Neuronal stem cell (in vitro differentiated cells): ENCODE measurements around the gene SCO2. TPM values are rescaled to one million over a fixed set of nuclear protein-coding genes. Genes with fewer than 3 reads are reported as not detected.

Experiments
- DNase-seq: peaks from one replicate; pipeline ENCODE4 v3.0.0-alpha.2; 2013; ENCODE audit warnings: low spot score
- H2AFZ ChIP-seq: one replicate; pipeline ENCODE4 v1.6.1; 2013; ENCODE audit warnings: mild to moderate bottlenecking, low read length, inconsistent platforms
- H2AK5ac ChIP-seq: 2 replicates; pipeline ENCODE4 v1.6.1; 2013; ENCODE audit warnings: low read depth, mild to moderate bottlenecking, inconsistent platforms, low read length, moderate library complexity, mixed read lengths
- H2BK120ac ChIP-seq: 2 replicates; pipeline ENCODE4 v1.6.1; 2013; ENCODE audit warnings: low read depth, mild to moderate bottlenecking, inconsistent platforms, low read length, moderate library complexity, mixed read lengths
- H2BK12ac ChIP-seq: one replicate; pipeline ENCODE4 v1.6.1; 2013; ENCODE audit warnings: low read length, inconsistent platforms
- H2BK15ac ChIP-seq: 2 replicates; pipeline ENCODE4 v1.6.1; 2013; ENCODE audit warnings: mild to moderate bottlenecking, low read length, inconsistent platforms, mixed read lengths
- H2BK5ac ChIP-seq: one replicate; pipeline ENCODE4 v1.6.1; 2013; ENCODE audit warnings: inconsistent platforms, mild to moderate bottlenecking, low read length, moderate library complexity
- H3K14ac ChIP-seq: one replicate; pipeline ENCODE4 v1.6.1; 2013; ENCODE audit warnings: low read length, inconsistent platforms
- H3K18ac ChIP-seq: 2 replicates; pipeline ENCODE4 v1.6.1; 2013; ENCODE audit warnings: low read length, inconsistent platforms
- H3K23ac ChIP-seq: 2 replicates; pipeline ENCODE4 v1.6.1; 2013; ENCODE audit warnings: low read depth, mild to moderate bottlenecking, mixed read lengths, low read length, inconsistent platforms; ENCODE audit not compliant: poor library complexity
- H3K27ac ChIP-seq: replicated peaks from 3 replicates; pipeline ENCODE4 v1.5.1; 2013; ENCODE audit warnings: low read length, inconsistent platforms
- H3K27me3 ChIP-seq, 3 experiments: 2 replicates each; pipeline ENCODE4 v1.6.1; 2013; ENCODE audit warnings: low read length in 3 of 3, mild to moderate bottlenecking in 2 of 3, inconsistent platforms in 1 of 3, low read depth in 1 of 3, mixed read lengths in 1 of 3, moderate library complexity in 1 of 3; ENCODE audit not compliant: control insufficient read depth in 3 of 3, insufficient read depth in 3 of 3
- H3K36me3 ChIP-seq, 2 donors: replicated peaks in 1 of 2; 2 replicates each; pipeline ENCODE4 v1.6.1; 2013; ENCODE audit warnings: low read length in 2 of 2; ENCODE audit not compliant: control insufficient read depth in 2 of 2, insufficient read depth in 2 of 2
- H3K4ac ChIP-seq: 2 replicates; pipeline ENCODE4 v1.6.1; 2013; ENCODE audit warnings: inconsistent platforms, mild to moderate bottlenecking, low read length, moderate library complexity
- H3K4me1 ChIP-seq, 2 donors: 1 replicate in 1 of 2; 2 replicates in 1 of 2; pipeline ENCODE4 v1.6.1; 2013; ENCODE audit warnings: low read length in 2 of 2, low read depth in 1 of 2; ENCODE audit not compliant: control insufficient read depth in 2 of 2, insufficient read depth in 1 of 2
- H3K4me2 ChIP-seq: one replicate; pipeline ENCODE4 v1.6.1; 2013; ENCODE audit warnings: mild to moderate bottlenecking, low read length, inconsistent platforms; ENCODE audit not compliant: insufficient read depth, poor library complexity, severe bottlenecking
- H3K4me3 ChIP-seq, 2 donors: 2 replicates each; pipeline ENCODE4 v1.5.1; 2013; ENCODE audit warnings: low read length in 2 of 2, mild to moderate bottlenecking in 2 of 2, inconsistent platforms in 1 of 2, moderate library complexity in 1 of 2
- H3K79me1 ChIP-seq: one replicate; pipeline ENCODE4 v1.6.1; 2013; ENCODE audit warnings: low read depth, mild to moderate bottlenecking, inconsistent platforms, low read length, moderate library complexity
- H3K9ac ChIP-seq: one replicate; pipeline ENCODE4 v1.6.1; 2013; ENCODE audit warnings: mild to moderate bottlenecking, low read depth, low read length, inconsistent platforms; ENCODE audit not compliant: poor library complexity
- H3K9me3 ChIP-seq, 2 donors: replicated peaks in 1 of 2; 2 replicates each; pipeline versions ENCODE3 to v1.6.1; 2013; ENCODE audit warnings: low read length in 2 of 2, mild to moderate bottlenecking in 2 of 2, inconsistent platforms in 1 of 2, low read depth in 1 of 2, mixed read lengths in 1 of 2, moderate library complexity in 1 of 2; ENCODE audit not compliant: control insufficient read depth in 2 of 2, insufficient read depth in 1 of 2
- H4K8ac ChIP-seq: one replicate; pipeline ENCODE4 v1.6.1; 2013; ENCODE audit warnings: low read depth, mild to moderate bottlenecking, inconsistent platforms, low read length, moderate library complexity
- H4K91ac ChIP-seq: one replicate; pipeline ENCODE4 v1.6.1; 2013; ENCODE audit warnings: low read length, low read depth, mild to moderate bottlenecking, inconsistent platforms; ENCODE audit not compliant: poor library complexity
- WGBS, 2 donors: extraction: QIAGEN DNeasy Blood & Tissue Kit; methylation state at CpG; one replicate each; pipeline ENCODE4 v1.1.7; 2013; ENCODE audit warnings: missing lambda C conversion rate in 2 of 2, mixed read lengths in 1 of 2; ENCODE audit not compliant: insufficient read length in 2 of 2, insufficient replicate concordance in 1 of 2; ENCODE audit errors: extremely low coverage in 2 of 2; 5-methylcytosine and 5-hydroxymethylcytosine counted together
- polyA plus RNA-seq, 2 experiments: library from polyadenylated mRNA; stranded (reverse); fragments of 200-250 nt; gene quantifications; one replicate each; pipeline ENCODE4 v1.2.3, GENCODE V29; 2013

Gene SCO2
- polyA plus RNA-seq (2013, experiment 1 of 2) = 0.50 TPM
- polyA plus RNA-seq (2013, experiment 2 of 2) = 0.90 TPM

GRCh38 chr22:50525104-50525857 lies at the start of gene SCO2:
Gene SCO2, minus strand, starts transcription at chr22:50525598. Its CDS starts 1,187 bp downstream, at chr22:50524411.
- H2BK5ac ChIP-seq = peak within 1 kb of the TSS; percentile 82
- peak within 1 kb of the TSS; percentile 69 for H3K4ac ChIP-seq
- peak within 1 kb of the TSS; percentile 89 for H3K27ac ChIP-seq
- H3K9ac ChIP-seq = peak within 1 kb of the TSS; percentile 97
- H2BK12ac ChIP-seq = no peak within 1 kb of the TSS
- peaks cover 35 to 44% of the 10 kb centered on the region in 2 donors for H3K36me3 ChIP-seq
- peak within 1 kb of the TSS; percentile 95 for H3K18ac ChIP-seq
- peak within 1 kb of the TSS; percentile 88 for H2AK5ac ChIP-seq
- peaks cover 6 to 11% of the 10 kb centered on the region in 2 donors for H3K9me3 ChIP-seq
- peak within 1 kb of the TSS; percentile 84 to 91 for H3K4me3 ChIP-seq
- H4K8ac ChIP-seq = peak within 1 kb of the TSS; percentile 65
- peaks cover 11 to 17% of the 10 kb centered on the region in 2 donors for H3K4me1 ChIP-seq
- H2BK120ac ChIP-seq = no peak within 1 kb of the TSS
- peak within 1 kb of the TSS; percentile 98 for H3K14ac ChIP-seq
- peak within 1 kb of the TSS; percentile 80 for H3K23ac ChIP-seq
- peak within 1 kb of the TSS; percentile 94 for H3K4me2 ChIP-seq
- peak; percentile 98 for DNase-seq
- no peak within 1 kb of the TSS for H4K91ac ChIP-seq
- peaks cover 12% of the 10 kb centered on the region for H3K79me1 ChIP-seq
- H2AFZ ChIP-seq = peak within 1 kb of the TSS; percentile 98
- H3K27me3 ChIP-seq = peaks cover 2 to 17% (median 8%) of the 10 kb centered on the region in 3 experiments
- H2BK15ac ChIP-seq = peak within 1 kb of the TSS; percentile 75
- no CpG with 5 or more reads among the region's 84 CpGs for WGBS, 2 donors

- Histone ChIP-seq H2BK5ac (no peak overlapping the region), H2BK120ac (no peak overlapping the region), H3K9me3 (no peaks in the 10 kb centered on the region), H2AFZ (no peak overlapping the region), H3K14ac (no peak overlapping the region), H3K27me3 (no peaks in the 10 kb centered on the region), H3K23ac (no peak overlapping the region), H4K91ac (no peak overlapping the region), H3K18ac (no peak overlapping the region), H2AK5ac (no peak overlapping the region), H4K8ac (no peak overlapping the region), H2BK15ac (no peak overlapping the region), H3K36me3 (peaks cover 64 to 75% of the 10 kb centered on the region in 2 donors), H3K4me2 (no peak overlapping the region), H3K4me1 (no peaks in the 10 kb centered on the region), H3K4ac (peak overlapping the region; percentile 37), H3K4me3 (no peak overlapping the region), H3K9ac (no peak overlapping the region), H3K27ac (no peak overlapping the region), H3K79me1 (peaks cover 4% of the 10 kb centered on the region), H2BK12ac (no peak overlapping the region)
- DNase-seq = no peak
- WGBS, 2 donors = no CpG with 5 or more reads among the region's 11 CpGs
Observed at GRCh38 chr22:50574383-50574755, 49.0 kb upstream of the SCO2 start.

- Histone ChIP-seq H3K27ac (no peak overlapping the region), H3K4me2 (no peak overlapping the region), H3K27me3 (no peaks in the 10 kb centered on the region), H2AK5ac (no peak overlapping the region), H4K8ac (no peak overlapping the region), H3K9ac (no peak overlapping the region), H3K18ac (no peak overlapping the region), H3K4me1 (no peaks in the 10 kb centered on the region), H2BK12ac (no peak overlapping the region), H2AFZ (no peak overlapping the region), H3K23ac (peak overlapping the region; percentile 52), H3K9me3 (no peaks in the 10 kb centered on the region), H2BK120ac (no peak overlapping the region), H3K4ac (peak overlapping the region; percentile 37), H3K79me1 (peaks cover 4% of the 10 kb centered on the region), H3K4me3 (no peak overlapping the region), H2BK5ac (no peak overlapping the region), H4K91ac (no peak overlapping the region), H3K36me3 (peaks cover 67 to 75% of the 10 kb centered on the region in 2 donors), H3K14ac (no peak overlapping the region), H2BK15ac (no peak overlapping the region)
- WGBS, 2 donors = no CpG with 5 or more reads among the region's 26 CpGs
- DNase-seq = no peak
Observed at GRCh38 chr22:50573491-50574382, 48.3 kb upstream of the SCO2 start.

GRCh38 chr22:50572965-50573364 lies 47.6 kb upstream of the SCO2 start:
- H2AFZ ChIP-seq = no peak overlapping the region
- peak overlapping the region; percentile 52 for H3K23ac ChIP-seq
- H2BK5ac ChIP-seq = peak overlapping the region; percentile 22
- no peak overlapping the region for H2AK5ac ChIP-seq
- no peak overlapping the region for H3K14ac ChIP-seq
- no peak overlapping the region for H3K4me2 ChIP-seq
- H3K4me3 ChIP-seq = peak overlapping the region in 1 of 2 donors; percentile 22
- peak overlapping the region; percentile 92 for H4K8ac ChIP-seq
- no CpG with 5 or more reads among the region's 11 CpGs for WGBS, 2 donors
- H4K91ac ChIP-seq = no peak overlapping the region
- H3K4me1 ChIP-seq = no peaks in the 10 kb centered on the region
- H3K36me3 ChIP-seq = peaks cover 70 to 75% of the 10 kb centered on the region in 2 donors
- DNase-seq = no peak
- H3K9me3 ChIP-seq = no peaks in the 10 kb centered on the region
- no peak overlapping the region for H3K9ac ChIP-seq
- H3K27me3 ChIP-seq = no peaks in the 10 kb centered on the region
- H2BK15ac ChIP-seq = no peak overlapping the region
- no peak overlapping the region for H3K27ac ChIP-seq
- H3K79me1 ChIP-seq = peaks cover 4% of the 10 kb centered on the region
- H3K18ac ChIP-seq = no peak overlapping the region
- H2BK120ac ChIP-seq = no peak overlapping the region
- no peak overlapping the region for H2BK12ac ChIP-seq
- peak overlapping the region; percentile 37 for H3K4ac ChIP-seq
